RWPE1 (cell line): ENCODE data around the gene IFIH1.
A peak's percentile ranks its signal among the peaks of the same experiment; 100 is the strongest.

Experiments
- CTCF ChIA-PET: fragments of 350-600 bp; sonication (Branson Sonifier 250); formaldehyde crosslinking; extraction: SDS; loops from one replicate; lab custom pipeline; 2021; lab: Yijun Ruan, JAX
- POLR2A ChIA-PET: fragments of 400-600 bp; formaldehyde crosslinking; extraction: SDS; loops from one replicate; lab custom pipeline; 2020; ENCODE audit warnings: antibody characterized with exemption; ENCODE audit not compliant: low non-redundant PET; lab: Yijun Ruan, JAX
- DNase-seq: peaks from one replicate; pipeline ENCODE4 v3.0.0; 2012; ENCODE audit warnings: low spot score
- H3K27ac ChIP-seq: fragments of 450-650 bp; 2 replicates; pipeline ENCODE4 v1.5.1; 2017
- TF ChIP-seq, protein P1 (sequence below): fragments of 450-650 bp; conservative IDR thresholded peaks from 2 replicates; pipeline ENCODE4 v1.5.1; 2017; ENCODE audit warnings: low read depth, mild to moderate bottlenecking

Gene IFIH1

DNA sequence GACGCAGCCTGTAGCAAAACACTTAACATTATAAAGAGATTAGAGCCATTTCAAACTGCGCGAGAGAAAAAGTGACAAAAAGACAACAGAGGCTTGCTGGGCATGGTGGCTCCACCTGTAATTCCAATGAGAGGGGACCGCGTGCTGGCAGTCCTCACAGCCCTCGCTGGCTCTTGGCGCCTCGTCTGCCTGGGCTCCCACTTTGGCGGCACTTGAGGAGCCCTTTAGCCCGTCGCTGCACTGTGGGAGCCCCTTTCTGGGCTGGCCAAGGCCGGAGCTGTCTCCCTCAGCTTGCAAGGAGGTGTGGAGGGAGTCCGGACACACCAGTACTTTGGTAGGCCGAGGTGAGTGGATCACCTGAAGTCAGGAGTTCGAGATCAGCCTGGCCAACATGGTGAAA lies 9.3 kb upstream of the IFIH1 start:
- DNase-seq: no peak
- no peak overlapping the region for H3K27ac ChIP-seq
- POLR2A ChIA-PET: interaction anchor here (0.6 kb wide), 1 partner anchor 156 kb away, joined by 3 read pairs; no protein-coding TSS in a partner anchor
- TF ChIP-seq, protein P1, sequence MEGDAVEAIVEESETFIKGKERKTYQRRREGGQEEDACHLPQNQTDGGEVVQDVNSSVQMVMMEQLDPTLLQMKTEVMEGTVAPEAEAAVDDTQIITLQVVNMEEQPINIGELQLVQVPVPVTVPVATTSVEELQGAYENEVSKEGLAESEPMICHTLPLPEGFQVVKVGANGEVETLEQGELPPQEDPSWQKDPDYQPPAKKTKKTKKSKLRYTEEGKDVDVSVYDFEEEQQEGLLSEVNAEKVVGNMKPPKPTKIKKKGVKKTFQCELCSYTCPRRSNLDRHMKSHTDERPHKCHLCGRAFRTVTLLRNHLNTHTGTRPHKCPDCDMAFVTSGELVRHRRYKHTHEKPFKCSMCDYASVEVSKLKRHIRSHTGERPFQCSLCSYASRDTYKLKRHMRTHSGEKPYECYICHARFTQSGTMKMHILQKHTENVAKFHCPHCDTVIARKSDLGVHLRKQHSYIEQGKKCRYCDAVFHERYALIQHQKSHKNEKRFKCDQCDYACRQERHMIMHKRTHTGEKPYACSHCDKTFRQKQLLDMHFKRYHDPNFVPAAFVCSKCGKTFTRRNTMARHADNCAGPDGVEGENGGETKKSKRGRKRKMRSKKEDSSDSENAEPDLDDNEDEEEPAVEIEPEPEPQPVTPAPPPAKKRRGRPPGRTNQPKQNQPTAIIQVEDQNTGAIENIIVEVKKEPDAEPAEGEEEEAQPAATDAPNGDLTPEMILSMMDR: no peak
- CTCF ChIA-PET: interaction anchor here (0.6 kb wide), 1 partner anchor 225 kb away, joined by 3 read pairs; no protein-coding TSS in a partner anchor

DNA sequence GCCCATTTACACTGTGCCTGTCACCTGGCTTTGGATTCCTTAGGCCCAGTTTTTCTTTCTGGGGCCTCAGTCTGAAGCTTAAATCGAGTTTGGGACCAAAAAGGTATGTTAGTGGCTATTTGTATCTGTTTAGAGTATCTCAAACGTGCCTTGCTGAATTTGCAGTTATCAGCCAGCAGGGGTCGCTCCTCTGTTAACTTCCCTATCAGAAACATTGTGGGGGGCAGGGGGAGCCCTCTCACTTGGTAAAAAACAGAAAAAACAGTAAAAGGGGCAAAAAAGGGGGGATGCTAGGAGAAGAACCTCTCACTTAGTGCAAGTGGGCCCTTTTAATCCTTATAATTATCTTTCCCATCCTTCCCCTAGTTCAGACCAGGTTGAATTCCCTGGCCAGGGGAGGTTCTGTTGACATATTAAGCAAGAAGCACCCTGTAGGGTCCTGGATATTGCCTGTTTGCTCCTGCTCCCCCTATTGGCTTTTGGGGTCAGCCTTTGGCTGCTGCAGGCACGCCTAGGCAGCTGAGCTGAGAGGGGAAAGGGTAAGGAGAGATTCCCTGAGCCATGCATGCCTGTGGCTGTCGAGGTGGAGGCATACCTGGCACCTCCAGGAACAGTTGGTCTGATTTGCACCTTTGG lies 8.8 kb upstream of the IFIH1 start:
- POLR2A ChIA-PET: interaction anchor here (0.6 kb wide), 1 partner anchor 156 kb away, joined by 3 read pairs; no protein-coding TSS in a partner anchor
- H3K27ac ChIP-seq: no peak overlapping the region
- TF ChIP-seq, protein P1: peak; percentile 30
- CTCF ChIA-PET: no interaction called here
- no peak for DNase-seq

DNA sequence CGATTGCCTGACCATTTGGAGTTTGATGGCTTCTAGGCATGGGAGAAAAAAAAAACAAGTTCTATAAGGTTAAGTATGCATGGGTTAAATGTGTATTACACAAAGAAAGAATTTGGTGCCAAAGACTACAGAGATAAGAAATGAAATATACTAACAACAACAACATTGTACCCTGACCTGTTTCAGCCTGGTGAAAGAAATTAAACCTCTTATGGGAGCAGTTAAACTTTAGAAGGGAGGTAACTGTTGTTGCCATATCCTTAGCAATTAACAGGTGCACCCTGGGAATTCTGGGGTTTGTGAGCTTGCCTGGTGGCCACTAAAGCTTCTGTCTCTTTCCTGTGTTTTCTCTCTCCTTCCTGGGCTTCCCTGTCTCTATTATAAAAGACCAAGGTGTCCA lies 6.5 kb upstream of the IFIH1 start:
- ChIA-PET POLR2A (no interaction called here), CTCF (no interaction called here)
- TF ChIP-seq, protein P1: no peak
- no peak for DNase-seq
- no peak overlapping the region for H3K27ac ChIP-seq

DNA sequence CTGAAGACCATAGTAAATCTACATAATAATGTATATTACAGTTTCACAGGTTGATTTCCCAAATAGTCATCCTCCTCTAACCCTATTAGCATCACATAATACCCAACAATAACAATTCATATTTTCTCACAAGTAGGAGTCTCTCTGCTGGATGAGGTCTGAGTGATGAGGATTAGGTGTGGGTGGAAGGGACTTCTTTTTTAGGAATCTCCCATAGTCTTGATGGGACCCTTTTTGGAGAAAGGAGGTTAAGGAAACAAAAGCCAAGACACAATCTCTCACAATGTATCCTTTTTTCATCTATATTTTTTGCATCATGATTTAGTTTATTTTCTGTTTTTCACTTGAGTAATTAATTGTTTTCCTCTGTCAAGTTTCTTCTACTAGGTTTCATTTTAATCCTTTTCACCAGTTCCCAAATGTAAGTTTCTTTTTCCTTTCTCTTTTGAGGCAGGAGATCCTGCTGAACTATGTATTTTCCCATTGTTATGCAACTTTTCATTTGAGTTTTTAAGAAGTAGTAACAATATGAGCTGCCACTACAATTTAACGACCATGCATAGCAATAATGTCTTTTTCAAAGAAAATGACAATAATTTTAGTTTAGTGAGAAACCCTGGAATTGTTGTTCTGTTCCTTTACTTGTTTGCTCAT lies 2.5 kb upstream of the IFIH1 start:
- TF ChIP-seq, protein P1: no peak
- CTCF ChIA-PET: no interaction called here
- no peak for DNase-seq
- no peak overlapping the region for H3K27ac ChIP-seq
- POLR2A ChIA-PET: no interaction called here

DNA sequence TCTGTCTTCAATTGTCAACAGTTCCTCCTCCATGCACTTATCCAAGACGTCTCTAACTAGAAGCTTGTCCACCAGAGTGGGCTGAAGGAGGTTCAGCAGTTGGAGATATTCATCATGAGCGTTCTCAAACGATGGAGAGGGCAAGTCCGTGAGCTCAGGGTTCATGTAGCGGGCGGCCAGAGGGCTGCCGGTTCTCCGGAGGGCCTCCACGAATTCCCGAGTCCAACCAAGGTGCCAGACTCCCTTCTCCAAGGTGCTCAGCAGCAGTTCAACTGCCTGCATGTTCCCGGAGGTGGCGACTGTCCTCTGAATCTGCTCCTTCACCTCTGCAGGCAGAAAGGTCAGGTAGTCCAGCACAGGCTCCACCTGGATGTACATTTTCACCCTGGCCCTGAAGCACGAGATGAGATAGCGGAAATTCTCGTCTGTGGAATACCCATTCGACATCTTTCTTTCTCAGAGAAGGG lies 590 bp downstream of the IFIH1 start:
- TF ChIP-seq, protein P1: no peak
- peak; percentile 6 for DNase-seq
- peak overlapping the region; percentile 80 for H3K27ac ChIP-seq
- CTCF ChIA-PET: interaction anchor here (0.6 to 1.5 kb wide), 3 partner anchors 16 to 1094 kb away, joined by 3 to 6 read pairs (median 5); no protein-coding TSS in a partner anchor
- POLR2A ChIA-PET: no interaction called here

DNA sequence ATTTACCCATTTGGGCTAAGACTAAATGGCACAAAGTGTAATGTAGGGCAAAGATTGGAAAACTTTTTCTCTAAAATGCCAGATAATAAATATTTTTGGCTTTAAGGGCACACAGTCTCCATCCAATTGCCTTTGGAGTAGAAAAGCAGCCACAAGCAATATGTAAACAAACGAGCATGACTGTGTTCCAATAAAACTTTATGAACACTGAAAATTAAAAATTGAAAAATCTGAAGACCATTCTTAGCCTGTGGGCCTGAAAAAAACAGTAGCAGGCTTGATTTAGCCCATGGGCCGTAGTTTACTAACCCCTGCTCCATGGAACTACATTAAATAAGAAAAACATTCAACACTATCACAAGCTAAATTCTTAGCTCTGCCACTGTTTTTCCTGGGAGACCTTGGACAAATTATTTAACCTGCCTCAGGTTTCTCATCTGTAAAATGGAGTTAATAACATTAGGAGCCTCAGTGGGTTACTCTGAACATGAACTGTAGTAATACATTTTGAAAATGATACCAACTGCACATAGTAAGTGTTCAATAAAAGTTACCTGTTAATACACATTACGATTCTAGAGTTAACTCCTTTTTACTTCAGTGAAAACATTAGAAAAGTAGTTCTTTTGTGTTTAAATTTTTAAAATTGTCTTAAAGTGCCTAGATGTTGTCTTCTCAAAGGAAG lies 1.3 kb downstream of the IFIH1 start:
- TF ChIP-seq, protein P1: no peak
- POLR2A ChIA-PET: no interaction called here
- CTCF ChIA-PET: interaction anchor here (0.6 kb wide), 1 partner anchor 44 kb away, joined by 6 read pairs; no protein-coding TSS in a partner anchor
- no peak for DNase-seq
- no peak overlapping the region for H3K27ac ChIP-seq
